Nephron progenitor cell (in vitro differentiated cells): ENCODE measurements around the gene TESK1.
A peak's percentile ranks its signal among the peaks of the same experiment; 100 is the strongest.

Experiments
- DNase-seq: peaks from one replicate; pipeline ENCODE4 v3.0.0; 2021
- H3K27ac Mint-ChIP-seq: 2 replicates; pipeline ENCODE4 v1.8.0; 2021; ENCODE audit warnings: mild to moderate bottlenecking, moderate library complexity, mixed read lengths
- H3K27me3 Mint-ChIP-seq: 2 replicates; pipeline ENCODE4 v1.8.0; 2021; ENCODE audit warnings: mild to moderate bottlenecking, low read depth, mixed read lengths; ENCODE audit not compliant: poor library complexity
- H3K36me3 Mint-ChIP-seq: 2 replicates; pipeline ENCODE4 v1.8.0; 2021; ENCODE audit warnings: low read depth, mixed read lengths
- H3K4me1 Mint-ChIP-seq: 2 replicates; pipeline ENCODE4 v1.8.0; 2021; ENCODE audit warnings: mixed read lengths
- H3K4me3 Mint-ChIP-seq: 2 replicates; pipeline ENCODE4 v1.8.0; 2021; ENCODE audit warnings: mild to moderate bottlenecking, moderate library complexity, mixed read lengths
- H3K9me3 Mint-ChIP-seq: 2 replicates; pipeline ENCODE4 v1.8.0; 2021; ENCODE audit warnings: mild to moderate bottlenecking, moderate library complexity, mixed read lengths
- CTCF ChIP-seq: fragments of 200-600 bp; sonication (generic); IDR thresholded peaks from 2 replicates; pipeline ENCODE4 v1.5.0; 2021; ENCODE audit warnings: antibody characterized with exemption

TESK1 gene

DNA sequence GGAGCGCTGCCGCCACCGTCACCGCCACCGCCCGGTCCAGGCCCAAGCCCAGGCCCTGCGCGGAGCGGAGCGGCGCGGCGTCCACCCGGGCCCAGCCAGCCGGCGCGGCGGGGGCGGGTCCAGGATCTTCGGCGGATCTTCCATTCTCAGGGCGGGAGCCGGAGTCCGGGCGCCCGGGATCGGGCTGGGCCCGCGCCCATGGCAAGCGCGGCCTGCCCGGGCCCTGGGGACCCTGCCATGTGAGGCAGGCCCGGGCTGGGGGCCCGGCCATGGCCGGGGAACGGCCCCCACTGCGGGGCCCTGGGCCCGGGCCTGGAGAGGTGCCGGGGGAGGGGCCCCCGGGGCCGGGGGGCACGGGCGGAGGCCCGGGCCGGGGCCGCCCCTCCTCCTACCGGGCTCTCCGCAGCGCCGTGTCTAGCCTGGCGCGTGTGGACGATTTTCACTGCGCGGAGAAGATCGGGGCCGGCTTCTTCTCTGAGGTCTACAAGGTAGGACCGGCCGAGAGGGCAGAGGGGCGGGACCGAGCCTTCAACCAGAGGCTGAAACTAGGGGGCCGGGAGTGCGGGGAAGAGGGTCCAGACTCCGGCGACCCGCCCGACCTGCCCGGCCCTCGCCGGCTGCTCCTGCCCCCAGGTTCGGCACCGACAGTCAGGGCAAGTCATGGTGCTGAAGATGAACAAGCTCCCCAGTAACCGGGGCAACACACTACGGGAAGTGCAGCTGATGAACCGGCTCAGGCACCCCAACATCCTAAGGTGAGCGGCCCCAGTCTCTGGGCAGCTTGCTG lies 482 bp downstream of the TESK1 start:
- Mint-ChIP-seq H3K4me1 (peaks cover 38% of the 10 kb centered on the region), H3K27me3 (no peaks in the 10 kb centered on the region), H3K27ac (no peak overlapping the region), H3K36me3 (peaks cover 11% of the 10 kb centered on the region), H3K9me3 (no peaks in the 10 kb centered on the region), H3K4me3 (peak overlapping the region; percentile 82)
- peak; percentile 51 for DNase-seq
- no peak for TF ChIP-seq CTCF

GRCh38 chr9:35606138-35606504 lies 1.1 kb downstream of the TESK1 start:
- no peaks in the 10 kb centered on the region for H3K9me3 Mint-ChIP-seq
- DNase-seq = no peak
- peaks cover 11% of the 10 kb centered on the region for H3K36me3 Mint-ChIP-seq
- TF ChIP-seq CTCF = no peak
- peak overlapping the region; percentile 82 for H3K4me3 Mint-ChIP-seq
- H3K27ac Mint-ChIP-seq = no peak overlapping the region
- H3K4me1 Mint-ChIP-seq = peaks cover 38% of the 10 kb centered on the region
- peaks cover 4% of the 10 kb centered on the region for H3K27me3 Mint-ChIP-seq

DNA sequence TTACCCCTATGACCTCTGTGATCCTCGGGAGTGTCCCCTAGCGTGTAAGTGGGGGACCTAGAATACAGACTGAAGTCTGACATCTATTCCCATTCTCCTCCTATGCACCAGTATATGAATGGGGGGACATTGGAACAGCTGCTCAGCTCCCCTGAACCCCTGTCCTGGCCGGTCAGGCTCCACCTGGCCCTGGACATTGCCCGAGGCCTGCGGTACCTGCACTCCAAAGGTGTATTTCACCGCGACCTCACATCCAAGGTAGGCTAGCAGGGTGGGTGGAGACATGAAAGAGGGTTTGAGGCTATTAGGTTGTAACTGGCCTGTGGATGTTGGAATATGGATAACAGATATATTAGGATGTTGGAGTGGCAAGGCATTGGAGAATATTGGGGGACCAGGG lies 1.7 kb downstream of the TESK1 start:
- Mint-ChIP-seq H3K4me3 (peak overlapping the region; percentile 82), H3K9me3 (no peaks in the 10 kb centered on the region), H3K4me1 (peaks cover 38% of the 10 kb centered on the region), H3K27ac (no peak overlapping the region), H3K27me3 (peaks cover 5% of the 10 kb centered on the region), H3K36me3 (peaks cover 11% of the 10 kb centered on the region)
- no peak for DNase-seq
- TF ChIP-seq CTCF = no peak

GRCh38 chr9:35608221-35608620 lies 3.2 kb downstream of the TESK1 start:
- H3K9me3 Mint-ChIP-seq = no peaks in the 10 kb centered on the region
- H3K27ac Mint-ChIP-seq = no peak overlapping the region
- no peak overlapping the region for H3K4me3 Mint-ChIP-seq
- DNase-seq = no peak
- peaks cover 11% of the 10 kb centered on the region for H3K36me3 Mint-ChIP-seq
- peaks cover 30% of the 10 kb centered on the region for H3K4me1 Mint-ChIP-seq
- H3K27me3 Mint-ChIP-seq = peaks cover 18% of the 10 kb centered on the region
- no peak for TF ChIP-seq CTCF

DNA sequence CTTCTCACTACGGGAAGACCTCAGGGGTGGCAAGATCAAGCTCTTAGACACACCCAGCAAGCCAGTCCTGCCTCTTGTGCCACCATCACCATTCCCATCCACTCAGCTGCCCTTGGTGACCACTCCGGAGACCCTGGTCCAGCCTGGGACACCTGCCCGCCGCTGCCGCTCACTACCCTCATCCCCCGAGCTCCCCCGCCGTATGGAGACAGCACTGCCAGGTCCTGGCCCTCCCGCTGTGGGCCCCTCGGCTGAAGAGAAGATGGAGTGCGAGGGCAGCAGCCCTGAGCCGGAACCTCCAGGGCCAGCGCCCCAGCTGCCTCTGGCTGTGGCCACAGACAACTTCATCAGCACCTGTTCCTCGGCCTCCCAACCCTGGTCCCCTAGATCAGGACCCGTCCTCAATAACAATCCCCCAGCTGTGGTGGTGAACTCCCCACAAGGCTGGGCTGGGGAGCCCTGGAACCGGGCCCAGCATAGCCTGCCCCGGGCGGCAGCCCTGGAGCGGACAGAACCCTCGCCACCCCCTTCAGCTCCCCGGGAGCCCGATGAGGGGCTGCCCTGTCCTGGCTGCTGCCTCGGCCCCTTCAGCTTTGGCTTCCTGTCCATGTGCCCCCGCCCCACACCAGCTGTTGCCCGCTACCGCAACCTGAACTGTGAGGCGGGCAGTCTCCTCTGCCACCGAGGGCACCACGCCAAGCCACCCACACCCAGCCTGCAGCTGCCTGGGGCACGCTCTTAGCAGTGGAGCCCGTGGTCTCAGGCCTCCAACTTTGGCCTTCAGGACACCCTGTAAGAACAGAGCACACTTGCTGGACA lies 4.1 kb downstream of the TESK1 start:
- peaks cover 11% of the 10 kb centered on the region for H3K36me3 Mint-ChIP-seq
- H3K4me3 Mint-ChIP-seq = no peak overlapping the region

More for the DNA sequence above, 4.1 kb downstream of the TESK1 start:
- Mint-ChIP-seq H3K9me3 (no peaks in the 10 kb centered on the region), H3K27ac (no peak overlapping the region), H3K27me3 (peaks cover 28% of the 10 kb centered on the region), H3K4me1 (peaks cover 22% of the 10 kb centered on the region)
- no peak for DNase-seq
- no peak for TF ChIP-seq CTCF
